Measurements from ENCODE around the gene AUNIP.

The AUNIP gene

DNA sequence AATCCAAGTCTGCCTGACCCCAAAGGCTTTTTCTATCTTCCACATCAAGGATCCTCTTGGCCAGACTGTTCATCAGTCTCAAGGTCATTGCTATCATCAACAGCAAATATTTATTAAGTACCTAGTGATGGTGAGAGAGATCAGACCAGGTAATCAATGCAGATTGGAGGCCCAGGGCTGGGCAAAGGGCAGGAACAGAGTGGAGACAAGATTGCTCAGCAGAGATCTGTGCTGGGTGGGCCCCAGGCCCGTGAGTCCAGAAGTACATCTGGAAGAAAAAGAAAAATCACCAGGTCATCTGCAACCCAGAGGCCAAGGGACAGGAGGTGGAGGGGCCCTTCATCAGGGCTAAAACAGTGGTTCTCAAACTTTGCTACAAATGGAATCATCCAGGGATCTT lies 26.3 kb upstream of the AUNIP start:
- DNase-seq (ENCODE audit: low read depth, low spot score), result no peak
- Histone ChIP-seq H3K9me3 (ENCODE audit: insufficient read depth, low read length) (no peaks in the 10 kb centered on the region), H3K4me1 (ENCODE audit: insufficient read depth, insufficient read length) (peaks cover 16% of the 10 kb centered on the region), H3K9ac (ENCODE audit: insufficient read length, low read depth) (no peak overlapping the region), H3K27me3 (ENCODE audit: insufficient read depth, insufficient read length) (no peaks in the 10 kb centered on the region), H3K4me3 (ENCODE audit: insufficient read length, low read depth) (no peak overlapping the region), H3K36me3 (ENCODE audit: insufficient read depth, insufficient read length, low read length) (no peaks in the 10 kb centered on the region)
- TF ChIP-seq YY1 (IDR thresholded peaks at IDR 0.05; ENCODE audit: insufficient read depth, insufficient read length), result no peak
- no peak for TF ChIP-seq ZNF274 (IDR thresholded peaks at IDR 0.05; ENCODE audit: low read depth, low read length)
- no peak for TF ChIP-seq SUZ12 (IDR thresholded peaks at IDR 0.05; ENCODE audit: extremely low read depth, insufficient read depth, insufficient read length)

DNA sequence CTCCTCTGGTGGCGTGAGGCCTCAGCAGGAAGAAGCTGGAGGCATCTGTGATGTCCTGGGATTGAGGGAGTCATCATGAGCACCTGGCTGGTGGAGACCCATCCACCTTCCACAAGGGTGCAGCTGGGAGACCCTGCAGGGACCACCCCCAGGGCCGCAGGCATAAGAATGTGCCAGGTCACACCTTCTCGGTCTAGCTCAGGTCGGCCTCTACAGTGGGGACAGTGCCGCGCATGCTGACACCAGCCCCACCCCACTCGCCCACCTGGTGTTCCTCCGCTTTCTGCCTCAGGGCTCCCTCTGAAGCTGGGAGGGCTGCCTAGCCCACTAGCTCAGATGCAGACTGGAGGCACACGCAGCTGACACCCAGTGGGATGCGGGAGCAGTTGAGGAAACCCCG lies 22.0 kb upstream of the AUNIP start:
- TF ChIP-seq YY1 (IDR thresholded peaks at IDR 0.05; ENCODE audit: insufficient read depth, insufficient read length) (no peak), SUZ12 (IDR thresholded peaks at IDR 0.05; ENCODE audit: extremely low read depth, insufficient read depth, insufficient read length) (no peak), ZNF274 (IDR thresholded peaks at IDR 0.05; ENCODE audit: low read depth, low read length) (no peak)
- Histone ChIP-seq H3K27me3 (ENCODE audit: insufficient read depth, insufficient read length) (peaks cover 21% of the 10 kb centered on the region), H3K4me1 (ENCODE audit: insufficient read depth, insufficient read length) (peaks cover 8% of the 10 kb centered on the region), H3K9me3 (ENCODE audit: insufficient read depth, low read length) (no peaks in the 10 kb centered on the region), H3K36me3 (ENCODE audit: insufficient read depth, insufficient read length, low read length) (no peaks in the 10 kb centered on the region), H3K9ac (ENCODE audit: insufficient read length, low read depth) (no peak overlapping the region), H3K4me3 (ENCODE audit: insufficient read length, low read depth) (no peak overlapping the region)
- no peak for DNase-seq (ENCODE audit: low read depth, low spot score)

DNA sequence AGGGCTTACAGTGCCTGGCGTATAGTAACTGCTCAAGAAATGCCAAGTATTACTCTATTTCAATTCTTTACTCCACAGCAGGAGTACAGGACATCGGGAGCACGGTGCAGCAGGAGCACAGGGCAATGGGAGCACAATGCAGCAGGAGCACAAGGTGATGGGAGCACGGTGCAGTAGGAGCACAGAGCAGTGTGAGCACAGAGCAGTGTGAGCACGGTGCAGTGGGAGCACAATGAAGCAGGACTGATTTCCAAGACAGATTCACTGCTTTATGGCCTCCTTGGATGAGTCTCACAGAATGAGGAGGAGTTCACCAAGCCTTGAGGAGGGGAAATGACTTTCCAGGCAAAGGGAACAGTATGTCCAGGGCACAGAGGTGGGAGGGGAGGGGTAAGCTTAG lies 21.3 kb upstream of the AUNIP start:
- DNase-seq (ENCODE audit: low read depth, low spot score), result no peak
- H3K4me3 ChIP-seq (ENCODE audit: insufficient read length, low read depth), result no peak overlapping the region
- H3K9me3 ChIP-seq (ENCODE audit: insufficient read depth, low read length), result no peaks in the 10 kb centered on the region
- H3K4me1 ChIP-seq (ENCODE audit: insufficient read depth, insufficient read length), result peaks cover 8% of the 10 kb centered on the region
- no peak for TF ChIP-seq SUZ12 (IDR thresholded peaks at IDR 0.05; ENCODE audit: extremely low read depth, insufficient read depth, insufficient read length)
- no peak for TF ChIP-seq YY1 (IDR thresholded peaks at IDR 0.05; ENCODE audit: insufficient read depth, insufficient read length)
- TF ChIP-seq ZNF274 (IDR thresholded peaks at IDR 0.05; ENCODE audit: low read depth, low read length), result no peak
- H3K36me3 ChIP-seq (ENCODE audit: insufficient read depth, insufficient read length, low read length), result no peaks in the 10 kb centered on the region
- no peak overlapping the region for H3K9ac ChIP-seq (ENCODE audit: insufficient read length, low read depth)
- peaks cover 21% of the 10 kb centered on the region for H3K27me3 ChIP-seq (ENCODE audit: insufficient read depth, insufficient read length)

DNA sequence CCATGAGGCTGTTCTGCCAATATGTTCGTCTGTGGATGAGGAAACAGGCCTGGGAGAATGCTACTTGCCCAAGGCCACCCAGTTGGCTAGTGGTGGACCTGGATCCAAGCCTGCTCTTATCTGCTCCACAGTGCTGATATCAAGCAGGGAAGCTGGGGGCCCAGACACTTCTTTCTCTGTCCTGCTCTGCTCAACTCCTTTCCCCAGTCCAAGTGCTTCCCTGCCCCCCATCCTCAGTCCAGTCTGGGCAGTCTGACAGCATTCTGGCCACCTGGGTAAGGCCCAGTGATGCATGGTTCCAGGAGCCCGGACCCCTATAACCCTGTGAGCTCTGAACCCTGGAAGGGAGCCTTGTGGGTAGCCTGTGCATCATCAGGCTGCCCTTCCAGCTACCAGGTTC lies 20.4 kb upstream of the AUNIP start:
- Histone ChIP-seq H3K4me3 (ENCODE audit: insufficient read length, low read depth) (no peak overlapping the region), H3K36me3 (ENCODE audit: insufficient read depth, insufficient read length, low read length) (no peaks in the 10 kb centered on the region), H3K9ac (ENCODE audit: insufficient read length, low read depth) (no peak overlapping the region), H3K9me3 (ENCODE audit: insufficient read depth, low read length) (no peaks in the 10 kb centered on the region), H3K27me3 (ENCODE audit: insufficient read depth, insufficient read length) (peaks cover 21% of the 10 kb centered on the region), H3K4me1 (ENCODE audit: insufficient read depth, insufficient read length) (peaks cover 9% of the 10 kb centered on the region)
- DNase-seq (ENCODE audit: low read depth, low spot score), result no peak
- TF ChIP-seq ZNF274 (IDR thresholded peaks at IDR 0.05; ENCODE audit: low read depth, low read length) (no peak), SUZ12 (IDR thresholded peaks at IDR 0.05; ENCODE audit: extremely low read depth, insufficient read depth, insufficient read length) (no peak), YY1 (IDR thresholded peaks at IDR 0.05; ENCODE audit: insufficient read depth, insufficient read length) (no peak)

DNA sequence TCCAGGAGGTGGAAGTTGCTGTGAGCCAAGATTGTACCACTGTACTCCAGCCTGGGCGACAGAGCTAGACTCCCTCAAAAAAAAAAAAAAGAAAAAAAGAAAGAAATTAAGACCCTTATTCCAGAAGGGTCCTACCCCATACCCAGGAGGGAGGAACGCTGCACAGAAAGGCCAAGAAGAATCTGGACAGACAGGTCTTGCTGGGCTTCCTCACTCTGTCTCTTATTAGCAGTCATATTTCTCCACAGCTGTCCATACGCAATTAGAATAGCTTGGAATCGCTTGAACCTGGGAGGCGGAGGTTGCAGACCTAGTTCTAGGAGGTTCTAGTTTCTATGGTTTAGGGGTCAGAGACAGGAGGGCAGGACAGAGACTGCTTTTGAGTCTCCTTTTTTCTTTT lies 19.4 kb upstream of the AUNIP start:
- peaks cover 14% of the 10 kb centered on the region for H3K4me1 ChIP-seq (ENCODE audit: insufficient read depth, insufficient read length)
- TF ChIP-seq YY1 (IDR thresholded peaks at IDR 0.05; ENCODE audit: insufficient read depth, insufficient read length) (no peak), SUZ12 (IDR thresholded peaks at IDR 0.05; ENCODE audit: extremely low read depth, insufficient read depth, insufficient read length) (no peak), ZNF274 (IDR thresholded peaks at IDR 0.05; ENCODE audit: low read depth, low read length) (no peak)
- H3K36me3 ChIP-seq (ENCODE audit: insufficient read depth, insufficient read length, low read length), result no peaks in the 10 kb centered on the region
- H3K4me3 ChIP-seq (ENCODE audit: insufficient read length, low read depth), result no peak overlapping the region
- no peak for DNase-seq (ENCODE audit: low read depth, low spot score)
- no peak overlapping the region for H3K9ac ChIP-seq (ENCODE audit: insufficient read length, low read depth)
- peaks cover 21% of the 10 kb centered on the region for H3K27me3 ChIP-seq (ENCODE audit: insufficient read depth, insufficient read length)
- H3K9me3 ChIP-seq (ENCODE audit: insufficient read depth, low read length), result no peaks in the 10 kb centered on the region

DNA sequence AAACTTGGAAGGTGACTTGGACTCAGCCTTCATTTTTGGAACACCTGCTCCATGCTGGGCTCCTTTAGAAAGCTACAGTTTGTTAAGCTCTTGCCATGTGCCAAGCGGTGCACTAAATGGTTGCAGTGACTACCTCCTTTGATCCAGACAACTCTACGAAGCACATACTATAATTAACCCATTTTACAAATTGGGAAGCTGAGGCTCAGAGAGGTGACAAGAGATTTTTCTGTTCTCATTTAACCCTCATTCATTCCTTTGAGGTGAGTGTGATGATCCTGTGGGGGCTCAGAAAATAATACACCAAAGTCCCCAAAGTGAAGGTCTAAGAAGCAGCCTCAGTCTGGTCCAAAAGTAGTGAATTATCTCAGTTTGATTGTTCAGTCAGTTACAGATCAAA lies 17.9 kb upstream of the AUNIP start:
- H3K9ac ChIP-seq (ENCODE audit: insufficient read length, low read depth), result no peak overlapping the region
- TF ChIP-seq SUZ12 (IDR thresholded peaks at IDR 0.05; ENCODE audit: extremely low read depth, insufficient read depth, insufficient read length), result no peak
- no peak for TF ChIP-seq YY1 (IDR thresholded peaks at IDR 0.05; ENCODE audit: insufficient read depth, insufficient read length)
- TF ChIP-seq ZNF274 (IDR thresholded peaks at IDR 0.05; ENCODE audit: low read depth, low read length), result no peak
- peaks cover 14% of the 10 kb centered on the region for H3K4me1 ChIP-seq (ENCODE audit: insufficient read depth, insufficient read length)
- peaks cover 21% of the 10 kb centered on the region for H3K27me3 ChIP-seq (ENCODE audit: insufficient read depth, insufficient read length)
- DNase-seq (ENCODE audit: low read depth, low spot score), result no peak
- H3K36me3 ChIP-seq (ENCODE audit: insufficient read depth, insufficient read length, low read length), result no peaks in the 10 kb centered on the region
- H3K9me3 ChIP-seq (ENCODE audit: insufficient read depth, low read length), result no peaks in the 10 kb centered on the region
- no peak overlapping the region for H3K4me3 ChIP-seq (ENCODE audit: insufficient read length, low read depth)

- Histone ChIP-seq H3K4me3 (ENCODE audit: insufficient read length, low read depth) (no peak overlapping the region), H3K36me3 (ENCODE audit: insufficient read depth, insufficient read length, low read length) (no peaks in the 10 kb centered on the region), H3K4me1 (ENCODE audit: insufficient read depth, insufficient read length) (peaks cover 15% of the 10 kb centered on the region), H3K27me3 (ENCODE audit: insufficient read depth, insufficient read length) (peaks cover 21% of the 10 kb centered on the region), H3K9me3 (ENCODE audit: insufficient read depth, low read length) (no peaks in the 10 kb centered on the region), H3K9ac (ENCODE audit: insufficient read length, low read depth) (peak overlapping the region; percentile 80)
- TF ChIP-seq YY1 (IDR thresholded peaks at IDR 0.05; ENCODE audit: insufficient read depth, insufficient read length) (no peak), ZNF274 (IDR thresholded peaks at IDR 0.05; ENCODE audit: low read depth, low read length) (no peak), SUZ12 (IDR thresholded peaks at IDR 0.05; ENCODE audit: extremely low read depth, insufficient read depth, insufficient read length) (no peak)
- no peak for DNase-seq (ENCODE audit: low read depth, low spot score)
These were observed 17.4 kb upstream of the AUNIP start for GRCh38 chr1:25876693-25877077.
